DMS79 (cell line): ENCODE results near the gene RBM20.

ENCODE experiments used
- DNase-seq: peaks from one replicate; lab custom pipeline; 2025; lab: John Stamatoyannopoulos, UW

The RBM20 gene

GRCh38 chr10:110739811-110740271, 95.7 kb downstream of the RBM20 start:
- DNase-seq: no peak

- DNase-seq: no peak
Measured at GRCh38 chr10:110742801-110743200, 98.7 kb downstream of the RBM20 start.

- no peak for DNase-seq
Measured at GRCh38 chr10:110744782-110745181, 100.6 kb downstream of the RBM20 start.

DNA sequence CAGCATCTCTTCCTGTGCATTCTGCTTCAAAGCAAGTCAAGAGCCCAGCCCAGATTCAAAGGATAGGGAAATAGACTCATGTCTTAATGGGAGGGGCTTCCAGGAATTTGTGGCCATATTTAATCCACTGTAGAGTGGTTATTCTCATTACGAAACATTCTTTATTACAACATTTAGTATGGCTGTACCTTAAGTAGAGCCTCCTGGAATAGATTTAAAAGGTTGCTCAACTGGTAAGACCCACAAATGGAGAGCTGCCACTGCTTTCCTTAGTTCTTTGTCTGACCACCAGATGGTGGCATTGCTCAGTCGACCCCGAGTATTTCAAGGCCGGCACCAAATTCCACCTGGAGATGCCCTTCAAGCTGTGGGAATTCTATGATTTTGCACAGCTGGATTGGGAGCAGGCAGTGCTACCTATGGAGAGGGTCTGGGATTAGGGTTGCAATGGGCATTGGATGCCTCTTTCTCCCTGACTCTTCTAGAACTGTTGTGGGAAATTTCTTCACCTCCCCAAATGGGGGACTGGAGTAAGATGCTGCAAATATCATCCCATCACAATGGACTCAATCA, 102.2 kb downstream of the RBM20 start:
- DNase-seq: peak; percentile 11

DNA sequence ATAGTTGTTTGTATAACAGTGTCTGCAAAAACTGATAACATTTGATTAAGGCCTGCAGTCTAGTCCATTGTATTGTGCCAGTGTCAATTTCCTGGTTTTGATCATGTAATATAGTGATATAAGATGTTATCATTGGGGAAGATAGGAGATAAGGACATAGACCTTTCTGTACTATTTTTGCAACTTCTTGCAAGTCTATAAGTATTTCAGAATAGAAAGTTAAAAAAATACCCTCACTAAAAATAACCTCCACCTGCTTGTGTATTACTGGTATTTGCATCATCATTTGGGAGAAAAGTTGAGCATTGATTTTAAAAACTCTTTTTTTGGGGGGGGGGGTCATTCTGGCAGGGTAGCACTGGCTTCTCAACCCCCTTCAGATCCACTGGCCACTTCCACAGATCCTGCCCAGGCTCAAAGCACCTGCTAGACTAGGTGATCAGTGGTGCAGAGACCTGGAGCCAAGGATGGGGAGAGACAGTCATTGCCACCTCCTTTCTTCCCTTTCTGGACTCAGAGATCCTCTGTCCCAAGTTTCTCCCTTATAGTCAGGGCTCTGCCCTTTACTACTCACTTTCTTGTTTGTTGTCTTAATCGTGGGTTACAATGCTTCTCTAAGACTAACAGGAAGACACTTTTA, 103.0 kb downstream of the RBM20 start:
- DNase-seq: no peak

GRCh38 chr10:110747609-110748464, 103.7 kb downstream of the RBM20 start:
- DNase-seq: no peak

- DNase-seq: no peak
Measured at GRCh38 chr10:110748970-110749369, 104.8 kb downstream of the RBM20 start.

DNA sequence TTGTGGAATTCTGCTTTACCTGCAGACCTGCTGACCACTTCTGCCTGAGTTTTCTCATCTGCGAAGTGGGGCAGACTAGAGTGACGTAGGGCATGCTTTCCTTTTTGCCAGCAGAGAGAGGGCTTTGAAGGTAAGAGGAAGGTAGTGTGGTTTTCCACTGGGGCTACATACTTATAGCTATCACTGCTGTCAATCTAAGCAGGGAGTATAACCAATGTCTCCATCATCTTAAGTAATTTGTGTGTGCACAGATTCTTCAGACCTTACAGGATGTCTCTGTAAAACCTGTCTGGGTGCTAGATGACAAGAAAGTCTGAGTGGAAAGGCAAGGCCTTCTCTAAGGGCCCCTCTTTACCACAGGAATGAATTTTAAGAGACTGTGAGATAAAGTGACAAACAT, 106.8 kb downstream of the RBM20 start:
- no peak for DNase-seq

GRCh38 chr10:110751850-110752249, 107.7 kb downstream of the RBM20 start:
- no peak for DNase-seq

DNA sequence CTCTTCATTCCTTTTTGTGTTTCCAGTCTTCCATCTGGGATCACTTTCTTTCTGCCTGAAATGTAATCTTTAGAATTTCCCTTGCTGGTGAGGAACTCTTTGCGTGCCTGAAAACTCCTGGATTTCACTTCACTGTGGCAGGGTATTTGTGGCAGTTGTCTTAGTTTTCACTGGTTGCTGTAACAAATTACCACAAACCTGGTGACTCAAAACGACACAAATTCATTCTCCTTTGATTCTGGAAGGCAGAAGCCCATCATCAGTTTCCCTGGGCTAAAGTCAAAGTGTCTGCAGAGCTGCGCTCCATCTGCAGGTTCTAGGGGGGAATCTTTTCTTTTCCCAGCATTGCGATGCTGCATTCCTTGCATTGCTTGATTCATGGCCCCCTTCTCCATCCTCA, 109.3 kb downstream of the RBM20 start:
- DNase-seq: no peak

DNA sequence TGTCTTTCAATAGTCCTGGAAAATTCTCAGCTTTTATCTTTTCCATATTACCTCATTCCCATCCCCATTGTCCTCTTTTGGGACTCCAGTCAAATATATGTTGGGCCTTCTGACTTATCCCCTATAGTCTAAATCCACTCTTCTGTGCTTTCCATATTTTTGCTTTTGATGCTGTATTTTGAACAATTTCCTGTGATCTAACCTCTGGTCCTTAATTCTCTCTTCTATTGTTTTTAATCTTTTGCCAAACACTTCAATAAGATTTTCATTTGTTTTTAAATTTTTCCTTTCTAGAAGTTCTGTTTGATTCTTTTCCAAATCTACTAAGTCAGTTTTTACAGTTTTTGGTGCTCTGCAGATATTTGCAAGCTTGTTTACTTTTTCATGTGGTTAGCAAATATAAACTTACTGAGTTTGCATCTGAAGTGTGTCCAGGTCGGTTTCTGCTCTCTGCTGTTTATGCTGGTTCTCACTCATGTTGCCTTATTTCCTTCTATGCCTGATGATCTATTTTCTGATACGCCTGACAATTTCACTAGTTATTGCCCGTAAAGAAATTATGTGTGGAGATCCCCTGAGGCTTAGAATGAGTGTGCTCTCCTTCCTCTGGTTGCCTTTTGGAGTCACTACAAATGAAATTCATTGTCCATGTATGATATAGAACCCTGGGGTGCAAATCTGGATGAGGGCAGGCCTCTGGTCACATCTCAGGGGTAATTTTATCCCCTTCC, 110.4 kb downstream of the RBM20 start:
- no peak for DNase-seq

GRCh38 chr10:110755781-110756180, 111.6 kb downstream of the RBM20 start:
- no peak for DNase-seq

- DNase-seq: no peak
Measured at GRCh38 chr10:110756876-110757275, 112.7 kb downstream of the RBM20 start.

DNA sequence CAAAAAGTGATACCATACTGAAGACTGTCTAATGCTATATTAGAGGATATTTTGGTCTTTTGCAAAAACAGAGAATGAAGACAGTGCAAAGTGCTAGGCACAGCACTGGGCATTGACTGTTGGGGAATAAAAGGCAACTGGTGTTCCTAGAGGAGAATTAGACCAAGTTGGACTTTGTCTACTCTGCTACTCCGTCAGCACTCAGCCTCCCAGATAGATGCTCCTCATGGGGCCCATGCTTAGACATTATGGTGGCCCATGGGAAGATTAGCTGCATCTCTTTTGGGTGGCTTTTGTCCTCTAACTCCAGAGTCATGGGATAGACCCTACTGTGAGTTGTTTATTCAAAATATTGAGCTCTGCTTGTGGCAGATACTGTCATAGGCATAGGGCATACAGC, 113.5 kb downstream of the RBM20 start:
- no peak for DNase-seq

- no peak for DNase-seq
Measured at GRCh38 chr10:110758128-110758765, 114.1 kb downstream of the RBM20 start.

DNA sequence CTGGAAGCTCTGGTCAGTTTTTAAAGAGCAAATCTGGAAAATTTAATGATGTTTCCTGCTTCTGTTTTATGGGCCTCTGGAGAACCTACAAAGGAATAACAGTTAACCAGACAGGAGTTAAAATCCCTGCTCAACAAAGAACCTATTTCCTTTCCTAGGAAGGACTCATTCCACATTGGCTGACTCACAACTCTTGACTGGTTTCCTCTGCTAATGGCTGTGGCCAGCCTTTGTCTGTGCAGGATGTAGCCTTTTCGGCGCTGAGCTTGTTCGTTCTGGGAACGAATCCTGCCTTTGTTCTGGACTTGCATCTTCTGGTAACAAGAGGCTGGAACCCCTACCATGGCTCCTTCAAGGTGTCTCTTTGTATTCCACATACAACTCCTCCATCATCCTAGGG, 114.8 kb downstream of the RBM20 start:
- no peak for DNase-seq

DNA sequence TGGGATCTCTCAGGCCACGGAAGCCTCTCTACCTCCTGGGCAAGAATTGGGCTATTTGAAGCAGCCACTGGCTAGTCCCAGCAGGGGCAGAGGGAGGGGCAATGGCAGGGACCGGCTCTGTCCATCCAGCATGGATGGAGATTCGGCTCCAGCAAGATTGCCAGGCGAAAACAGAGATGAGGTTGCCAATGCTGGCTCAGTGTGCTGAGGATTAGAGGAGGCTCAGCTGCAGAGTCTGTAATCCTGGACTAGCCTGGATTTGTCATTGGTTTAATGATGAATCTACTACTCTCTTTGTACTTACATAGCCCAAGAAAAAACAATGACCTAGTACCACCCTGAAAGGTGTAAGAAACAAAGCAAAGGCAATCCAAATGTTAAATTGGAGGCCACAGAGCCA, 115.4 kb downstream of the RBM20 start:
- no peak for DNase-seq

DNA sequence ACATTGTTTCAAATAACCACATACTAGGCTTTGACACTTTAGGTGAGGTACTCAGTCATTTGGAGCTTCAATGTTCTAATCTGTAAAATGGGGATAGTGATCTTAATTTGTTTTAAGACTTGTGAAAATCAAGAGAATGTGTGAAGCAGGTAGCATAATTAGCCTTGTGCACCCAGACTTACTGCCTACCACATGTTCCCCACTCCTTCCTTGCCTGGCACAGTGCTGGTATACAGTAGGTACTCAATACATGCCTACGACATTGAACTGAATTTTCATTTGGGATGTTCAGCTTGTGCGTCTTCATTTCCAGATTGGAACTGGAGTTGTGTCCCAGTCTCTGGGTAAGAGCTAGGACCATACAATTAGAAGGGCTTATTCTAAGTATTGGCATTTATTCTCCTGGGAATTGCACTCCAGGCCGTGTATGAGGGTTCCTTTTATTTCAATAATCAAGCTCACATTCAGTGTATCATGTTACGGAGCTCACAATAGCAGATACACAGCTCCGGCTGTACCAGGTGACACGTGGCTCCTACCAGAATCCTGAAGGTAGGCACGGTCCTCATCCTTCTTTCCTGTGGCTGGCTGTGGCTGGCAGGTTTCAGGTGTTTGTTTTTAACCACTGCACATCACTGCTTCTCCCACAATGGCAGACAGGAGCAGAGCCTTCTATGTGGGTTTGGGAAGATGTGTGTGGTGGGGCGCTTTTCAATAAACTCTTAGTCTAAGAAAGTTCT, 118.1 kb downstream of the RBM20 start:
- DNase-seq: no peak

GRCh38 chr10:110762849-110763211, 118.7 kb downstream of the RBM20 start:
- no peak for DNase-seq

DNA sequence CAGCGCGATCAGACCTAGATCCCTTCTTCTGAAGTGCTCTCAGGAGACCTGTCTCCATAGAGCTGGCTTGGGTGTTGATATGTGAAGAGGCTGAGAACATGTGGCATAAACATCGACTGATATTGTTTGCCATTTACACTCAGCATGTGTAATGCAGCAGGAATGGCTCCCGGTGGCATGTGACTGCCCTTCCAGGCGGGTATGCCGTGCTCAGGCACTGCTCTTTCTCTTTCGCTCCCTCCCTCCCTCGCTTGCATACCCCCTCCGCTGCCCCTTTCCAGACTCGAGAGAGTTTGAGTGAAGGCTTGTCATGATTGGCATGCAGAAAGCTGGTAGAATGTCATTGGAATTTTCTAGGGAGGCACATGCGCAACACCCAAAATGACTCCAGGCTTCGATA, 120.2 kb downstream of the RBM20 start:
- peak; percentile 13 for DNase-seq

DNA sequence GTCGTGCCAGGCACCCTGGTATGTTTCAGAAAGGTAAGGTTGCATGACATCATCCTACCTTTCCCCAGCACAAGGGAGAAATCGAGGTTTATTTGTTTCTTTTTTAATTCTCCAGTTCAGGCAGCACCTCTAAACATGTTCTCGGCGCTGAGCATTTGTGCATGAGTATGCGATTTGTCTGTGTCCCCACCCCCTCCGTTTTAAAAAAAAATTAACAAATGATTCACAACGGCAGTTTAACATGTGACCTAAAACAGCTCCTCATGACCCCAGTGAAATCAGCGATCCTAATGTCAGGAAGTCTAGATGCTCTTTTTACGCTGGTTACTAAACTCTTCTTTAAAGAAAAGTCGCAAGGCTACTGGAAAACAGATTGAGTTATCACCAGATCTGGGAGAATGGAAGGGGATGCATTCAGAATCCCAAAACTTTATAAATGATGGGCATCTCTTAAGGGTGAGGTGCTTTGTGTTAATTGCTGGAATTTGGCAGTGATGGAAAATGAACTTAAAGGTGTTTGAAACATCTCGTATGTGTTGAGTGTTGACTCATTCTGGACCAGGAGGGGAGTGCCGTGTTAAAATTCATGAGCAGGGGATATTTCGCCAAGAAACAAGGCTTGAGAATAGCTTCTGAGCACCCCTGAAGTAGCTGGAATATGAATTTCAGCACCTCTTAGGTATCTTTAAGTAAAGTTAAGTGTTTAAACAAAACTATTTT, 120.8 kb downstream of the RBM20 start:
- peak; percentile 32 for DNase-seq
